PC-3 (cell line): Measurements from ENCODE around the gene BCL11B. TPM values are rescaled to one million over a fixed set of nuclear protein-coding genes. Genes with fewer than 3 reads are reported as not detected.

ENCODE experiments used
- ATAC-seq: fragments of 200-7000 bp; cut with Tn5 transposase; 2 replicates; pipeline ENCODE4 v1.9.1; 2020; ENCODE audit warnings: mild to moderate bottlenecking, moderate library complexity
- BruUV-seq: library from RNA; stranded (reverse); fragments of 400-500 nt; replicated peaks from 2 replicates; lab custom pipeline; 2021; lab: Mats Ljungman, UMichigan
- CTCF ChIA-PET: fragments of 300-600 bp; sonication (Branson Sonifier 250); formaldehyde crosslinking; loops from one replicate; lab custom pipeline; 2022; ENCODE audit warnings: antibody characterized with exemption; lab: Charles Lee
- POLR2A ChIA-PET: fragments of 300-600 bp; sonication (Branson Sonifier 250); formaldehyde crosslinking; loops from one replicate; lab custom pipeline; 2022; ENCODE audit warnings: antibody characterized with exemption; ENCODE audit not compliant: unreplicated experiment; lab: Charles Lee
- DNase-seq: peaks from one replicate; pipeline ENCODE4 v3.0.0-alpha.2; 2015
- H2AFZ ChIP-seq: fragments of 300-600 bp; sonication (generic); 2 replicates; pipeline ENCODE4 v1.6.0; 2016; ENCODE audit warnings: antibody characterized with exemption, low read length
- H3F3A ChIP-seq: fragments of 300-600 bp; sonication (generic); one replicate; pipeline ENCODE4 v1.6.0; 2017; ENCODE audit warnings: antibody characterized with exemption, low read length, control low read depth, mild to moderate bottlenecking; ENCODE audit not compliant: unreplicated experiment
- H3K27ac ChIP-seq: fragments of 300-600 bp; sonication (generic); 2 replicates; pipeline ENCODE4 v1.5.1; 2016; ENCODE audit warnings: mild to moderate bottlenecking, low read length
- H3K27me3 ChIP-seq: fragments of 300-600 bp; sonication (generic); 2 replicates; pipeline ENCODE4 v1.6.1; 2016; ENCODE audit warnings: low read length, mixed read lengths
- H3K36me3 ChIP-seq: fragments of 300-600 bp; sonication (generic); 2 replicates; pipeline ENCODE4 v1.6.1; 2016; ENCODE audit warnings: low read depth, mixed run types, low read length, mixed read lengths
- H3K4me1 ChIP-seq: fragments of 300-600 bp; sonication (generic); 2 replicates; pipeline ENCODE4 v1.5.1; 2016; ENCODE audit warnings: low read length; ENCODE audit not compliant: insufficient read depth
- H3K4me2 ChIP-seq: fragments of 300-600 bp; sonication (generic); 2 replicates; pipeline ENCODE4 v1.6.0; 2016; ENCODE audit warnings: low read length
- H3K4me3 ChIP-seq: fragments of 300-600 bp; sonication (generic); 2 replicates; pipeline ENCODE4 v1.5.1; 2016; ENCODE audit warnings: mild to moderate bottlenecking, low read length, mixed read lengths
- H3K79me2 ChIP-seq: fragments of 300-600 bp; sonication (generic); 2 replicates; pipeline ENCODE4 v1.6.1; 2017; ENCODE audit warnings: low read length, mixed read lengths
- H3K9ac ChIP-seq: fragments of 300-600 bp; sonication (generic); 2 replicates; pipeline ENCODE4 v1.6.0; 2016; ENCODE audit warnings: mild to moderate bottlenecking, low read length
- H3K9me2 ChIP-seq: fragments of 300-600 bp; sonication (generic); replicated peaks from 2 replicates; pipeline ENCODE4 v1.6.1; 2016; ENCODE audit warnings: mixed run types, low read length, mixed read lengths
- H3K9me3 ChIP-seq: fragments of 300-600 bp; sonication (generic); 2 replicates; pipeline ENCODE4 v1.6.1; 2016; ENCODE audit warnings: low read length, mixed read lengths
- H4K20me1 ChIP-seq: fragments of 300-600 bp; sonication (generic); 2 replicates; pipeline ENCODE4 v1.6.1; 2016; ENCODE audit warnings: low read length, mixed read lengths
- EZH2 ChIP-seq: fragments of 300-600 bp; sonication (generic); IDR thresholded peaks from one replicate; pipeline ENCODE4 v1.6.1; 2017; ENCODE audit warnings: antibody characterized with exemption, mild to moderate bottlenecking, low read length; ENCODE audit not compliant: unreplicated experiment
- EZH2phosphoT487 ChIP-seq: fragments of 300-600 bp; sonication (generic); IDR thresholded peaks from 2 replicates; pipeline ENCODE4 v1.6.1; 2018; ENCODE audit warnings: mild to moderate bottlenecking, antibody characterized with exemption, low read length, borderline replicate concordance
- intact Hi-C: fragments of 100-400 bp; cut with micrococcal nuclease; formaldehyde crosslinking; loops from 2 replicates; pipeline ENCODE4 v1.9.0; 2023
- total RNA-seq: library from RNA; depleted of rRNA; stranded (reverse); fragments of >200 nt; gene quantifications from 2 replicates; pipeline ENCODE4 v1.2.3, GENCODE V29; 2014
- TF ChIP-seq, protein P1 (sequence below): fragments of 300-600 bp; sonication (generic); conservative IDR thresholded peaks from 2 replicates; pipeline ENCODE4 v1.5.1; 2017; ENCODE audit warnings: antibody characterized with exemption, low read depth, mild to moderate bottlenecking, low read length

BCL11B gene
- total RNA-seq, 1 experiment from 2014 or later, result 0.73 TPM

GRCh38 chr14:99208318-99208717 lies 63.7 kb downstream of the BCL11B start:
- no peaks in the 10 kb centered on the region for H3K36me3 ChIP-seq
- DNase-seq (no peak), ATAC-seq (no peak)
- no peak overlapping the region for H3K27ac ChIP-seq
- H3K4me1 ChIP-seq, result no peaks in the 10 kb centered on the region
- no peak for TF ChIP-seq EZH2phosphoT487
- TF ChIP-seq, protein P1, sequence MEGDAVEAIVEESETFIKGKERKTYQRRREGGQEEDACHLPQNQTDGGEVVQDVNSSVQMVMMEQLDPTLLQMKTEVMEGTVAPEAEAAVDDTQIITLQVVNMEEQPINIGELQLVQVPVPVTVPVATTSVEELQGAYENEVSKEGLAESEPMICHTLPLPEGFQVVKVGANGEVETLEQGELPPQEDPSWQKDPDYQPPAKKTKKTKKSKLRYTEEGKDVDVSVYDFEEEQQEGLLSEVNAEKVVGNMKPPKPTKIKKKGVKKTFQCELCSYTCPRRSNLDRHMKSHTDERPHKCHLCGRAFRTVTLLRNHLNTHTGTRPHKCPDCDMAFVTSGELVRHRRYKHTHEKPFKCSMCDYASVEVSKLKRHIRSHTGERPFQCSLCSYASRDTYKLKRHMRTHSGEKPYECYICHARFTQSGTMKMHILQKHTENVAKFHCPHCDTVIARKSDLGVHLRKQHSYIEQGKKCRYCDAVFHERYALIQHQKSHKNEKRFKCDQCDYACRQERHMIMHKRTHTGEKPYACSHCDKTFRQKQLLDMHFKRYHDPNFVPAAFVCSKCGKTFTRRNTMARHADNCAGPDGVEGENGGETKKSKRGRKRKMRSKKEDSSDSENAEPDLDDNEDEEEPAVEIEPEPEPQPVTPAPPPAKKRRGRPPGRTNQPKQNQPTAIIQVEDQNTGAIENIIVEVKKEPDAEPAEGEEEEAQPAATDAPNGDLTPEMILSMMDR, result no peak
- TF ChIP-seq EZH2, result no peak
- CTCF ChIA-PET, result no interaction called here
- intact Hi-C loops, result no loop called here
- POLR2A ChIA-PET, result no interaction called here
- H4K20me1 ChIP-seq, result no peaks in the 10 kb centered on the region
- no peak overlapping the region for H3K9ac ChIP-seq
- no peaks in the 10 kb centered on the region for H3K9me3 ChIP-seq
- H3K9me2 ChIP-seq, result no peaks in the 10 kb centered on the region
- H3K4me2 ChIP-seq, result no peak overlapping the region
- no peaks in the 10 kb centered on the region for H3F3A ChIP-seq
- no peak overlapping the region for H3K4me3 ChIP-seq
- BruUV-seq, result no TSS peak
- H3K79me2 ChIP-seq, result no peaks in the 10 kb centered on the region
- H3K27me3 ChIP-seq, result peaks cover 29% of the 10 kb centered on the region
- H2AFZ ChIP-seq, result no peak overlapping the region

DNA sequence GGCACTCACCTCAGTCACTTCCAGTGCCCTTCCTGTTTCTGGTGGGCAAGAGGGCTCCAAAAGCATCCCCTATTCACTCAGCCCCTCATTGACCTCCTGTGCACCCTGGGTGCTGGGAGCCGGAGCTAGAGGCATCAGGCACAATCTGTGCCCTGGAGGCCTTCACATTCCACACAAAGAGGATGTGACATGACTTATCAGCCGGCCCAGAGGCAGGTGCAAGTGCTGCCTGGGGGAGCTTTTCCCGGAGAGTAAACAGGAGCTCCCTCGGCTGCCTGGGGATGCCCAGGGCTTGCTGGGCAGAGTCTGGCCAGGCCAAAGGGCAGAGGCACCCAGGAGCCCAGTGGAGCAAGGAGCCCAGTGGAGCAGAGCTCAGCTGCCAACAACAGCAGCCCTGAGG lies 64.5 kb downstream of the BCL11B start:
- no peak for ATAC-seq
- POLR2A ChIA-PET, result no interaction called here
- CTCF ChIA-PET, result no interaction called here
- Histone ChIP-seq H3K9me2 (no peaks in the 10 kb centered on the region), H3K27ac (no peak overlapping the region), H4K20me1 (no peaks in the 10 kb centered on the region), H3K27me3 (peaks cover 29% of the 10 kb centered on the region), H3K9me3 (no peaks in the 10 kb centered on the region), H2AFZ (no peak overlapping the region), H3K4me2 (no peak overlapping the region), H3K79me2 (no peaks in the 10 kb centered on the region), H3F3A (no peaks in the 10 kb centered on the region), H3K36me3 (no peaks in the 10 kb centered on the region), H3K4me1 (no peaks in the 10 kb centered on the region), H3K9ac (no peak overlapping the region), H3K4me3 (no peak overlapping the region)
- no peak for TF ChIP-seq EZH2phosphoT487
- BruUV-seq, result no TSS peak
- no peak for DNase-seq
- intact Hi-C loops, result no loop called here

GRCh38 chr14:99206090-99206489 lies 65.9 kb downstream of the BCL11B start:
- intact Hi-C loops, result no loop called here
- H3K4me1 ChIP-seq, result no peaks in the 10 kb centered on the region
- no peak overlapping the region for H3K4me2 ChIP-seq
- H3K4me3 ChIP-seq, result no peak overlapping the region
- no peak overlapping the region for H3K27ac ChIP-seq
- BruUV-seq, result no TSS peak
- H3F3A ChIP-seq, result no peaks in the 10 kb centered on the region
- no peaks in the 10 kb centered on the region for H3K9me3 ChIP-seq
- CTCF ChIA-PET, result no interaction called here
- no peak overlapping the region for H2AFZ ChIP-seq
- DNase-seq, result no peak
- ATAC-seq, result no peak
- no peaks in the 10 kb centered on the region for H3K79me2 ChIP-seq
- no peaks in the 10 kb centered on the region for H4K20me1 ChIP-seq
- H3K9ac ChIP-seq, result no peak overlapping the region
- no peaks in the 10 kb centered on the region for H3K9me2 ChIP-seq
- no peaks in the 10 kb centered on the region for H3K36me3 ChIP-seq
- peaks cover 37% of the 10 kb centered on the region for H3K27me3 ChIP-seq
- POLR2A ChIA-PET, result no interaction called here
- TF ChIP-seq EZH2 (no peak), EZH2phosphoT487 (no peak)
- TF ChIP-seq, protein P1, result no peak
